Uterus (tissue), 4 donors: ENCODE data around the gene SEC22C. TPM values are rescaled to one million over a fixed set of nuclear protein-coding genes. Genes with fewer than 3 reads are reported as not detected.

ENCODE experiments used
- DNase-seq, 2 donors: peaks; one replicate each; pipeline ENCODE4 v3.0.0-alpha.2; 2019 to 2020
- H3K27ac ChIP-seq, 2 donors: fragments of 200-600 bp; sonication (generic); 1 replicate in 1 of 2; 2 replicates in 1 of 2; pipeline ENCODE4 v1.5.1; 2016 to 2018
- H3K27me3 ChIP-seq, 2 donors: fragments of 200-600 bp; sonication (generic); one replicate each; pipeline ENCODE4 v1.5.1; 2018 to 2019; ENCODE audit warnings: control low read depth in 1 of 2
- H3K36me3 ChIP-seq, 2 donors: fragments of 200-600 bp; sonication (generic); one replicate each; pipeline ENCODE4 v1.5.1; 2019; ENCODE audit warnings: control low read depth in 1 of 2
- H3K4me1 ChIP-seq, 2 donors: fragments of 200-600 bp; sonication (generic); one replicate each; pipeline ENCODE4 v1.5.1; 2018 to 2019; ENCODE audit warnings: control low read depth in 1 of 2
- H3K4me3 ChIP-seq, 2 donors: fragments of 200-600 bp; sonication (generic); 1 replicate in 1 of 2; 2 replicates in 1 of 2; pipeline ENCODE4 v1.5.1; 2018 to 2019; ENCODE audit warnings: mild to moderate bottlenecking in 1 of 2
- H3K9me3 ChIP-seq, 2 donors: fragments of 200-600 bp; sonication (generic); one replicate each; pipeline ENCODE4 v1.5.1; 2019; ENCODE audit warnings: control low read depth in 1 of 2
- CTCF ChIP-seq, 4 experiments: fragments of 200-600 bp in 2 of 4; fragments of 450-650 bp in 2 of 4; sonication (generic) in 2 of 4; IDR thresholded peaks; one replicate each; pipeline ENCODE4 v1.5.1; 2016 to 2019; ENCODE audit warnings: antibody characterized with exemption in 4 of 4, mild to moderate bottlenecking in 2 of 4, moderate library complexity in 1 of 4
- POLR2A ChIP-seq, 2 donors: fragments of 450-650 bp; IDR thresholded peaks; one replicate each; pipeline ENCODE4 v1.6.1; 2016; ENCODE audit warnings: antibody characterized with exemption in 2 of 2, mild to moderate bottlenecking in 1 of 2, moderate library complexity in 1 of 2
- intact Hi-C: fragments of 100-400 bp; cut with DNase I; formaldehyde crosslinking; loops from one replicate; pipeline ENCODE4 v1.15.1; 2023; ENCODE audit warnings: low total_unique reads
- total RNA-seq, 4 donors: library from RNA; depleted of rRNA in 3 of 4; stranded (reverse); fragments of >200 nt in 3 of 4; gene quantifications; one replicate each; pipeline versions ENCODE4 v1.1.0 to v1.2.4, GENCODE V29; 2014 to 2023
- donor health status: DM: yes; HTN: yes; CAD: no.

SEC22C gene
- total RNA-seq, 4 donors from 2014 or later = 49.7 to 82.6 (median 66.0) TPM

- Histone ChIP-seq H3K9me3 (no peaks in the 10 kb centered on the region), H3K27ac (no peak overlapping the region), H3K4me3 (no peak overlapping the region), H3K4me1 (no peaks in the 10 kb centered on the region), H3K36me3 (no peaks in the 10 kb centered on the region), H3K27me3 (no peaks in the 10 kb centered on the region)
- no peak for DNase-seq
- TF ChIP-seq POLR2A (IDR thresholded peaks at IDR 0.05) = no peak
- TF ChIP-seq CTCF (IDR thresholded peaks at IDR 0.05) = no peak
- intact Hi-C loops = no loop called here
These were observed 51.7 kb downstream of the SEC22C start for GRCh38 chr3:42530073-42530472.

GRCh38 chr3:42529468-42529867 lies 52.3 kb downstream of the SEC22C start:
- DNase-seq = no peak
- intact Hi-C loops = no loop called here
- H3K4me1 ChIP-seq = no peaks in the 10 kb centered on the region
- H3K27ac ChIP-seq = no peak overlapping the region
- TF ChIP-seq CTCF (IDR thresholded peaks at IDR 0.05) (no peak), POLR2A (IDR thresholded peaks at IDR 0.05) (no peak)
- H3K36me3 ChIP-seq = no peaks in the 10 kb centered on the region
- no peaks in the 10 kb centered on the region for H3K9me3 ChIP-seq
- no peaks in the 10 kb centered on the region for H3K27me3 ChIP-seq
- no peak overlapping the region for H3K4me3 ChIP-seq

- Histone ChIP-seq H3K27me3 (no peaks in the 10 kb centered on the region), H3K36me3 (no peaks in the 10 kb centered on the region), H3K4me3 (no peak overlapping the region), H3K27ac (no peak overlapping the region), H3K4me1 (no peaks in the 10 kb centered on the region), H3K9me3 (no peaks in the 10 kb centered on the region)
- intact Hi-C loops = no loop called here
- DNase-seq = no peak
- TF ChIP-seq POLR2A (IDR thresholded peaks at IDR 0.05) = no peak
- no peak for TF ChIP-seq CTCF (IDR thresholded peaks at IDR 0.05)
These were observed 54.3 kb downstream of the SEC22C start for GRCh38 chr3:42527368-42527917.

DNA sequence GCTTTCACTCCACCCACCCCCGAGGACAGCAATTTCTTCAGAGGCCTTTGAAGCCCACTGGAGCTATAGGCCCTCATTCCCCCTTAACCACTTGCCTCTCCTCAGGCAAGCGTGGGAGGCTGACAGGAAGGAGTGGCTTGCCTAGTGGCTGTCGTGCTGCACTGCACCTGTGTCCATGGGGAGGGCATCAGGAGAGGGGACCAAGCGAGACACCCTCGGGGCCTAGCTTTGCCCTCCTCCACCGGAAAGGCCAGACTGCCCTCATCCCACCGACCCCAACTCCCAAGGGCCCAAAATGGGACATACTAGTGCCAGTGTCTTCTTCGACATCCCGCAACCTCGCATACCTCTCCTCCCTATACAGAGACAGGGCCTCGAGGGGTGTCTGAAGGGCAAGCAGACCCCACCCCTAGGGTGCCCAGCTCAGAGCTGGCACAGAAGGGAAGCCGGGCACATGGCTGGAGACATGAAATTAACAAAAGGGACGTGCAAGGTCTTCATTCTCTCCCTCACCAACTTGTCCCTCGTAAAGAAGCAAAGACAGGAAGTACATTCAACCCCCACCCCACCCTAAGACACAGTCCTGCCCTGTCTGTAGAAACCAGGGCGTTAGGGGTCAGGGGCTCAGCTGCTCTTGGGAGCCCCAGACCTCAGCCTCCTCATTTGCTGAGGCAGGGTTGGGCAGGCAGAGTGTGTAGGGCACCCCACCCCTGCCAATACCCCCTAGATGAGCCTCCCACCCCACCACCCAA lies 55.0 kb downstream of the SEC22C start:
- no peak for TF ChIP-seq CTCF (IDR thresholded peaks at IDR 0.05)
- TF ChIP-seq POLR2A (IDR thresholded peaks at IDR 0.05) = no peak
- Histone ChIP-seq H3K36me3 (no peaks in the 10 kb centered on the region), H3K4me3 (no peak overlapping the region), H3K9me3 (no peaks in the 10 kb centered on the region), H3K27ac (no peak overlapping the region), H3K4me1 (no peaks in the 10 kb centered on the region), H3K27me3 (no peaks in the 10 kb centered on the region)
- intact Hi-C loops = no loop called here
- no peak for DNase-seq

DNA sequence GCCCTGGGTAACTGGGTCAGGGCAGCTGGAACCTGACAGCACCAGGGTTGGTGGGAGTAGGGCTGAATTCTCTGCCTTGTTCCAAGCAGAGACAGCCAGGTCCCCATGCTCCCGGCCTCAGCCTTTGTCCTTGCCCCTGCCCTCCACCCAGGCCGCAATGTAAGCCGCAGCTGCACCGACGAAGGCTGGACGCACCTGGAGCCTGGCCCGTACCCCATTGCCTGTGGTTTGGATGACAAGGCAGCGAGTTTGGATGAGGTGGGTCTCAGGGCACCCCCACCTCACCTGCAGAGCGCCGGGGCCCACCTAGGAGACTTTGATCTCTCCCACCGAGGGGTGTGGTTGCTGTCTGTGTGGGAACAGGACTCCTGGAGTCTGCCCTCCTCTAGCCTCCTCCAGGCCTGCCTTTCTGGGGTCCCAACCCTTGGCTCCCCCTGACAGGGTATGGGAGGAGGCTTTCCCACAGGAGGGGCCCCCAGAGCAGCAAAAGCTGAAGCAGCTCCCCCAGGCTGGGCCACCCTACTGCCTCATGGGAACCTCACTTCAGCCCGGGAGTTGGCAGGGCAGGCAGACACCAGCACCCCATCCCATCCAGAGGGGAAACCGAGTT lies 55.9 kb downstream of the SEC22C start:
- no peak for DNase-seq
- Histone ChIP-seq H3K9me3 (no peaks in the 10 kb centered on the region), H3K27ac (no peak overlapping the region), H3K36me3 (no peaks in the 10 kb centered on the region), H3K4me1 (no peaks in the 10 kb centered on the region), H3K27me3 (no peaks in the 10 kb centered on the region), H3K4me3 (no peak overlapping the region)
- TF ChIP-seq CTCF (IDR thresholded peaks at IDR 0.05) (no peak), POLR2A (IDR thresholded peaks at IDR 0.05) (no peak)
- intact Hi-C loops = no loop called here
